ENCODE measurements around the gene CDR2L. TPM values are rescaled to one million over a fixed set of nuclear protein-coding genes. Genes with fewer than 3 reads are reported as not detected.

CDR2L gene
- total RNA-seq, 4 donors from 2014 or later = 8.5 to 23.2 (median 10.1) TPM

DNA sequence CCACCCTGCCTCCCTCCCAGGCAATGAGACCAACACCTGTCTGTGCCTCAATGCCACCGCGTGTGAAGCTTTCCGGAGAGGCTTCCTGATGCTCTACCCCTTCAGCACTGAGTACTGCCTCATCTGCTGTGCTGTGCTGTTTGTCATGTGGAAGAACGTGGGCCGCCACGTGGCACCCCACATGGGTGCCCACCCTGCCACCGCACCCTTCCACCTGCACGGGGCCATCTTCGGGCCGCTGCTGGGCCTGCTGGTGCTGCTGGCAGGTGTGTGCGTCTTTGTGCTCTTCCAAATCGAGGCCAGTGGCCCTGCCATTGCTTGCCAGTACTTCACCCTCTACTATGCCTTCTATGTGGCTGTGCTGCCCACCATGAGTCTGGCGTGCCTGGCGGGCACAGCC is 40.8 kb upstream of the CDR2L start:
- ATAC-seq (ENCODE audit: low FRiP score) = no peak
- TF ChIP-seq, protein P1, sequence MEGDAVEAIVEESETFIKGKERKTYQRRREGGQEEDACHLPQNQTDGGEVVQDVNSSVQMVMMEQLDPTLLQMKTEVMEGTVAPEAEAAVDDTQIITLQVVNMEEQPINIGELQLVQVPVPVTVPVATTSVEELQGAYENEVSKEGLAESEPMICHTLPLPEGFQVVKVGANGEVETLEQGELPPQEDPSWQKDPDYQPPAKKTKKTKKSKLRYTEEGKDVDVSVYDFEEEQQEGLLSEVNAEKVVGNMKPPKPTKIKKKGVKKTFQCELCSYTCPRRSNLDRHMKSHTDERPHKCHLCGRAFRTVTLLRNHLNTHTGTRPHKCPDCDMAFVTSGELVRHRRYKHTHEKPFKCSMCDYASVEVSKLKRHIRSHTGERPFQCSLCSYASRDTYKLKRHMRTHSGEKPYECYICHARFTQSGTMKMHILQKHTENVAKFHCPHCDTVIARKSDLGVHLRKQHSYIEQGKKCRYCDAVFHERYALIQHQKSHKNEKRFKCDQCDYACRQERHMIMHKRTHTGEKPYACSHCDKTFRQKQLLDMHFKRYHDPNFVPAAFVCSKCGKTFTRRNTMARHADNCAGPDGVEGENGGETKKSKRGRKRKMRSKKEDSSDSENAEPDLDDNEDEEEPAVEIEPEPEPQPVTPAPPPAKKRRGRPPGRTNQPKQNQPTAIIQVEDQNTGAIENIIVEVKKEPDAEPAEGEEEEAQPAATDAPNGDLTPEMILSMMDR (IDR thresholded peaks at IDR 0.05) = no peak
- no peak for DNase-seq (ENCODE audit: low spot score)

- TF ChIP-seq, protein P1 (IDR thresholded peaks at IDR 0.05) = no peak
- DNase-seq (ENCODE audit: low spot score) (no peak), ATAC-seq (ENCODE audit: low FRiP score) (no peak)
These were observed 40.2 kb upstream of the CDR2L start for GRCh38 chr17:74947041-74947754.

DNA sequence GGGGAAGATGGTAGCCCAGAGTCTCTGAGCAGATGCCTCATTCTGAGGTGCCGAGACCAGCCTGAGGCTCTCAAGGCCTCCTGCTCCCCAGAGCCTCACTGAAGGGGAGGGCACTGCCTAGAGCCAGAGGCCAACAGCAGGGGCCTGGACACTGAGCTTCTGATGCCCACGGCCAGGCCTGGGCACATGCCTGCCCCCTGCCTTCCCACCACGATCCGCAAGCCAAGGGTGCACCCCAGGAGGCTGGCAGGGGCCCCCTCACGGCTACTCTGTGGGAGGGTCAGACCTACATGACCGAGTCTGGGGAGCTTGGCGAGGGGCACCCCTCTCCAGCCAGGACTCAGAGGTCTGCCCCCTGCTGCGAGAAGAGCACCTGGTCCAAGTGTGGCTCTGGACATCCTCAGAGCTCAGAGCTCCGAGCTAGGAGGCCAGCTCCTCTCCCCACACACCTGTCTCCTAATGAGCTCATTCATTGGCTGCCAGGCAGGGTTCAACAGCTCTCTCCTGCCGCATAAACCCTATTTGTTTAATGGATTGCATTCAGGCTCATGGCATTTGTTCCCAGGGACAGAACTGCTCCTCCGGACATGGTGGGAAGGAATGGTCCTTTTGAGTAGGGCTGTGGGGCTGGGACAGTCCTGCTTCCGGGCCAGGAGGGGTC is 37.8 kb upstream of the CDR2L start:
- TF ChIP-seq, protein P1 (IDR thresholded peaks at IDR 0.05) = no peak

GRCh38 chr17:74950207-74950606 is 37.2 kb upstream of the CDR2L start:
- TF ChIP-seq, protein P1 (IDR thresholded peaks at IDR 0.05) = no peak

More for the DNA sequence above, 37.8 kb upstream of the CDR2L start:
- DNase-seq (ENCODE audit: low spot score) (no peak), ATAC-seq (ENCODE audit: low FRiP score) (no peak)

DNA sequence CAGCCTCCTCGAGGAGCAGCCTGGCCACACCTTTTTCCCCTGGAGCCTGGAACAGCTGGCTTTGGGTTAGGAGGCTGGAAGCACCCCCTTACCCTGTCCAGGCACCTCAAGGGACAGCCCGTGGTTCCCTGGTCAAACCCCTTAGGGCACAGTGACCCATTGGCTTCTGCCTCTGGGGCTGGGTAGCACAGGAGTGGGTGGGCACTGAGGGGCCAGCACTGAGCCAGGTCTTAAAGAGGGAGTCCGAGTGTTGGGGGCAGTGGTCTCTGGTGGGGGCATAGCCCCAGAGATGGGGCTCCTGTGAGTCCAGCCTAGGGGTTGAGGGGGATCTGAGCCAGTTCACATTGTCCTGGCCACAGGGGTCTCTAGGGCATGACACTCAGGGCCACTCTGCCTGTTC is 36.4 kb upstream of the CDR2L start:
- TF ChIP-seq, protein P1 (IDR thresholded peaks at IDR 0.05) = no peak
- DNase-seq (ENCODE audit: low spot score) = no peak
- ATAC-seq (ENCODE audit: low FRiP score) = no peak

More at GRCh38 chr17:74950207-74950606, 37.2 kb upstream of the CDR2L start:
- no peak for ATAC-seq (ENCODE audit: low FRiP score)
- no peak for DNase-seq (ENCODE audit: low spot score)

DNA sequence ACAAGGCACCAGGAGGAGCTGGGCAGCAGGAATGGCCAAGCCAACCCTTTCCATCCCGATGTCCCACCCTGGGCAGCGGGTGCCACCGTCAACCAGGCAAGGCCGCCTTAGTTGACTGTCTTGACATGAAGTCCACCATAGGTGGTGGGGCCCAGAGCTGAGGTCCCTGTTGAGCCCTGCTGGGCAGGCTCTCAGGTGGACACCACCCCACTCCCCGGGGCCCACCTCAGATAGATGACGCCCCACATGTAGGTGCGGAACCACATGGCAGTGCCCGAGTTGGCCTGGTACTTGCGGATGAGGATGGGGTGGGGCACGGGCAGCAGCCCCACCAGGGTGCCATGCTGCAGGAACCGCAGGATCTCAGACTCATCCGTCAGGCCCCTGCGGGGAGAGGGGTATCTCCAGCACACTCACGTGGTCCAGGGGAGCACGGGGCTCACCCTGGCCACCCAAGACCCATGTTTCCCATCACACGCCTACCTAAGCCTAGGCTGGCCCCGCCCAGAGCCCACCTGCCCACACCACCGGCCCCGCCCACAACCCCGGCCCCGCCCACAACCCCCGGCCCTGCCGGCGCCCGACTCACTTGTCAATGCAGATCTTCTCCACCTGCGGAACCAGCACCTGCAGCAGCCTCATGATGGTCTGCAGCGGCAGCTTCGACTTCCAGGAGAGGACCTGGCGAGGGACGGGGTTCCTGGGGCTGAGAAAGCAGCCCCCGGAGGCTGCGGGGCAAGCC is 35.6 kb upstream of the CDR2L start:
- ATAC-seq (ENCODE audit: low FRiP score) (no peak), DNase-seq (ENCODE audit: low spot score) (no peak)
- TF ChIP-seq, protein P1 (IDR thresholded peaks at IDR 0.05) = no peak

All from omental fat pad (tissue), 4 donors.